ENCODE data around the gene RAD51B. TPM values are rescaled to one million over a fixed set of nuclear protein-coding genes. Genes with fewer than 3 reads are reported as not detected.

The RAD51B gene
- total RNA-seq, 4 donors from 2014 or later = 8.9 to 30.3 (median 10.4) TPM

- no peak for TF ChIP-seq CTCF (IDR thresholded peaks at IDR 0.05)
- no peak for DNase-seq (ENCODE audit: low spot score)
- ATAC-seq (ENCODE audit: low FRiP score) = no peak
Measured at GRCh38 chr14:68373124-68373646, 553.6 kb downstream of the RAD51B start.

- no peak for ATAC-seq (ENCODE audit: low FRiP score)
Measured at GRCh38 chr14:68373847-68374444, 554.4 kb downstream of the RAD51B start.

GRCh38 chr14:68374682-68375081, 555.1 kb downstream of the RAD51B start:
- no peak for ATAC-seq (ENCODE audit: low FRiP score)
- no peak for DNase-seq (ENCODE audit: low spot score)
- no peak for TF ChIP-seq CTCF (IDR thresholded peaks at IDR 0.05)

More at GRCh38 chr14:68373847-68374444, 554.4 kb downstream of the RAD51B start:
- no peak for DNase-seq (ENCODE audit: low spot score)
- no peak for TF ChIP-seq CTCF (IDR thresholded peaks at IDR 0.05)

- ATAC-seq (ENCODE audit: low FRiP score) (no peak), DNase-seq (ENCODE audit: low spot score) (no peak)
- TF ChIP-seq CTCF (IDR thresholded peaks at IDR 0.05) = no peak
Measured at GRCh38 chr14:68375376-68375775, 555.8 kb downstream of the RAD51B start.

GRCh38 chr14:68376067-68376779, 556.6 kb downstream of the RAD51B start:
- TF ChIP-seq CTCF (IDR thresholded peaks at IDR 0.05) = no peak
- ATAC-seq (ENCODE audit: low FRiP score) (no peak), DNase-seq (ENCODE audit: low spot score) (no peak)

GRCh38 chr14:68377006-68377405, 557.4 kb downstream of the RAD51B start:
- ATAC-seq (ENCODE audit: low FRiP score) (no peak), DNase-seq (ENCODE audit: low spot score) (no peak)
- TF ChIP-seq CTCF (IDR thresholded peaks at IDR 0.05) = no peak

- no peak for ATAC-seq (ENCODE audit: low FRiP score)
- DNase-seq (ENCODE audit: low spot score) = no peak
- no peak for TF ChIP-seq CTCF (IDR thresholded peaks at IDR 0.05)
Measured at GRCh38 chr14:68377459-68377858, 557.9 kb downstream of the RAD51B start.

All from omental fat pad (tissue), 4 donors.